ENCODE data around the gene PTCD1.
"Not testable (repeated sequence)": the region's sequence is repeated elsewhere in the genome, so short reads cannot be mapped to it uniquely, and the experiment has no call there.

The PTCD1 gene

GRCh38 chr7:99449326-99449725 is 10.7 kb upstream of the PTCD1 start:
- DNase-seq = no peak

- DNase-seq = no peak
Observed at GRCh38 chr7:99448855-99449254, 10.3 kb upstream of the PTCD1 start.

GRCh38 chr7:99447943-99448342 is 9.3 kb upstream of the PTCD1 start:
- DNase-seq = no peak

DNA sequence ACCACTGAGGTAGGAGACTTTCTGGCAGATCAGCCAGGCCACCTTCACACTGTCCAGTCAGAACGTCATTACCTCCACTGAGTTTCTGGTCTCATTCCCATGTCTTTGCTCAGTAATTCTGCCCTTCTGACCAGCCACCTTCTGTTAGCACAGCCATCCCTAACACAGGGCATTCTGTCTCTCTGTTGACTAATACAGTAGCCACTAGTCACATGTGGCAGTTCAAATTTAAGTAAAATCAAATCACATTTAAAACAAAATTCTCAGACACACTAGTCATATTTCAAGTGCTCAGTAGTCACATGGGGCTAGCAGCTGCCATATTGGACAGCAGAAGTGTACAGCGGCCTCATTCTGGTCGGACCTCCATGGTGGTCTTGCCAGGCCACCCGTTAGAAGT is 7.5 kb upstream of the PTCD1 start:
- no peak for DNase-seq

GRCh38 chr7:99440195-99440594 is 1.6 kb upstream of the PTCD1 start:
- DNase-seq = no peak

- DNase-seq = no peak
Observed at GRCh38 chr7:99437946-99438572, 539 bp downstream of the PTCD1 start.

- no peak for DNase-seq
Observed at GRCh38 chr7:99433158-99433557, 5.4 kb downstream of the PTCD1 start.

DNA sequence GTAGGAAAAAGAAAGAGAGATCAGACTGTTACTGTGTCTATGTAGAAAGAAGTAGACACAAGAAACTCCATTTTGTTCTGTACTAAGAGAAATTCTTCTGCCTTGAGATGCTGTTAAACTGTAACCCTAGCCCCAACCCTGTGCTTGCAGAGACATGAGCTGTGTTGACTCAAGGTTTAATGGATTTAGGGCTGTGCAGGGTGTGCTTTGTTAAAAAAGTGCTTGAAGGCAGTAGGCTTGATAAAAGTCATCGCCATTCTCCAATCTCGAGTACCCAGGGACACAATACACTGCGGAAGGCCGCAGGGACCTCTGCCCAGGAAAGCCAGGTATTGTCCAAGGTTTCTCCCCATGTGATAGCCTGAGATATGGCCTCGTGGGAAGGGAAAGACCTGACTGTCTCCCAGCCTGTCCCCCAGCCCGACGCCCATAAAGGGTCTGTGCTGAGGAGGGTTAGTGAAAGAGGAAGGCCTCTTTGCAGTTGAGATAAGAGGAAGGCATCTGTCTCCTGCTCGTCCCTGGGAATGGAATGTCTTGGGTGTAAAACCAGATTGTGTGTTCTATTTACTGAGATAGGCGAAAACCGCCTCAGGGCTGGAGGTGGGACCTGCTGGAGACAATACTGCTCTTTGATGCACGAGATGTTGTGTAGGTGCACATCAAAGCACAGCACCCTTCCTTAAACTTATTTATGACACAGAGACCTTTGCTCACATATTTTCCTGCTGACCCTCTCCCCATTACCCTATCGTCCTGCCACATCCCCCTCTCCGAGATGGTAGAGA is 6.7 kb downstream of the PTCD1 start:
- not testable (repeated sequence) for DNase-seq

DNA sequence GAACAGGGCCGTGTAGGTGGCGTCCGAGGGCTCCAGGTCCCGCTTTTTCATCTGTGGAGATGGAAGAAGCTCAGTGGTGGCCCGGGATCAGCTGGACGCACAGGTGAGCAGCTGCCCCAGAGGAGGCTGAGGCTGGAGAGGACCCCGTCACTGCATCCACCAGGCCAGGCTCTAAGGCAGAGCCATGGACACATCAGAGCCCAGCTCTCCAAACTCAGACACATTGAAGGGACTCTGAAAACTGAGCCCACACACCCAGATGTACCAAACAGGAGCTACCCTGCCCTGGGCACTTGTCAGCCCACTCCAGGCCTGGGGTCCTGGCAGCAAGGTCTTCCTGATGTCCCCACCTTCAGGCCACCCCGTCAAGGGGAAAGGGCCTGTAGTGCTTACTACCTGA is 8.8 kb downstream of the PTCD1 start:
- DNase-seq = no peak

GRCh38 chr7:99428972-99429566 is 9.5 kb downstream of the PTCD1 start:
- DNase-seq = no peak

GRCh38 chr7:99424932-99425730 is 13.5 kb downstream of the PTCD1 start:
- no peak for DNase-seq

DNA sequence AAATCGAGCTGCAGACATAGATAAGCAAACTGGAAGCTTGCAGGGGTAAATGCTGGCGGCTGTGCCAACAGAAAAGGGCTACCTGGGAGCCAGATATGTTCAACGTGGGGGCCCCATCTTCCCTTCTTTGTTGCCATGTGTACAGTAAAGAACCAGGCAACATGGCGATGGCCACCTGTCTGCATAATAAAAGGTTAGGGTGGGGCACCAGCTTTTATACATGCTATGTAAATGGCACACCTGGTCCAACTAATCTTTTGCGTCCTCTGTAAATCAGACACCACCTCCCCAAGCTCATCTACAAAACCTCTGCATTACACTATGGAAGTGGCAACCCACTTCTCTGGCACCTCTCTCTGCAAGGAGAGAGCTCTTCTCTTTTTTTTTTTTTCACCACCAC is 16.0 kb downstream of the PTCD1 start:
- DNase-seq = peak; percentile 60 to 69

DNA sequence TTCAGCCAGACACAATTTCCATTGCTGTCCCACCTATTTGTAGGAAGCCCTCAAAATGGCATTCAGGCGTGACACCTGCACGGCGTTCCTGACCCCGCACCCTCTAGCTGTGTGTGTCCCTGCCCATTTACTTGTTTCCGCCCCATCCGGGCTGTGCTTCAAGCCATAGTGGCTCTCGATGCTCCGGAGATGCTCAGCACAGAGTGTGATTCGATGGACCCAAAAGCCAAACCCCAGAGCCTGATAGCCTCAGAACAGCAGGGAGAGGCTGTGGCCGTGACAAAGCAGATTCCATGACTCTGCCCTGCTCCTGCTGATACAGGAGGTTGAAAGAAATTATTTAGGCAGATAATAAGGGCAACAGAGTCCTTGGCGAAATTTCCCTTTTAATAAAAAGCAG is 16.4 kb downstream of the PTCD1 start:
- peak in 1 of 2 experiments; percentile 86 for DNase-seq

- no peak for DNase-seq
Observed at GRCh38 chr7:99420986-99421385, 17.6 kb downstream of the PTCD1 start.

- DNase-seq = no peak
Observed at GRCh38 chr7:99420213-99420612, 18.4 kb downstream of the PTCD1 start.

DNA sequence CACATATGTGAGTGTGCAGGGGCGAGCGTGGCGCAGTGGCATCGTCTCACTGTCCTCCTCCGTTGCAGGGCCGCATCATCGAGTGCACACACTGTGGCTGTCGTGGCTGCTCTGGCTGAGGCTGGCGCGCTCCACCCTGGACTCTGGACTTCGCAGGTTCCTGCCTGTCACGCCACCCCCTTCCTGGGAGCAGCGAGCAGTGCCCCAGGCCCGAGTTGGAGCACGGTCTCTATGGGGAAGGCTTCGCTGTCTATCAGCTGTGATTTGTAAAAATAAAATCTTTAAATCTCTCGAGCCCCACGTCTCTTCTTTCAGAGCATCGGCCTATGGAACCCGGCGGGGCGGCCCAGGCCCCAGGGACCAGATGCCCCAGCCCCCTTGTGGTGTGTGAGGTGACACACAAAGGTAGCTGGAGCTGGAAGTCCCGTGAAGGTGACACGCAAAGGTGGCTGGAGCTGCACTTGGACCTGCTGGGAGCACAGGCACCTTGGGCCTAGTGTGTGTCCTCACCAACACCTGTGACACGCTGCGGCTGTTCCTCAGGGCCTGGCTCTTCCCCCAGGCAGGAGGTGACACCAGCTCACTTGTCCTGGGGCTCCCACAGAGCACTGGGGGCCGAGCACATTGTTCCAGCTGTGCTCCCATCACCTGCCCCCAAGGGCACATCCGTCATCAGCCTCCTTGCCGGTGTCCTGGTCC is 19.1 kb downstream of the PTCD1 start:
- no peak for DNase-seq

- DNase-seq = no peak
Observed at GRCh38 chr7:99418260-99418659, 20.3 kb downstream of the PTCD1 start.

DNA sequence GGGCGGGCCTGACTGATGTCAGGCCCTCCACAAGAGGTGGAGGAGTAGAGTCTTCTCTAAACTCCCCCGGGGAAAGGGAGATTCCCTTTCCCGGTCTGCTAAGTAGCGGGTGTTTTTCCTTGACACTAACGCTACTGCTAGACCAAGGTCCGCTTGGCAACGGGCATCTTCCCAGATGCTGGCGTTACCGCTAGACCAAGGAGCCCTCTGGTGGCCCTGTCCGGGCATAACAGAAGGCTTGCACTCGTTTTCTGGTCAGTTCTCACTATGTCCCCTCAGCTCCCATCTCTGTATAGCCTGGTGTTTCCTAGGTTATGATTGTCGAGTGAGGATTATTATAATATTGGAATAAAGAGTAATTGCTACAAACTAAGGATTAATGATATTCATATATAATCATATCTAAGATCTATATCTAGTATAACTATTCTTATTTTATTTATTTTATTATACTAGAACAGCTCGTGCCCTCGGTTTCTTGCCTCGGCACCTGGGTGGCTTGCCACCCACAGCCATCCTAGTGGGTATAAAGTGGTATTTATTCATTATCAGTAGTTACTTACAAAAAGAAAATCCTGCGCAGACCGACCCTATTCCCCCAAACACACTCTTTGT is 23.0 kb downstream of the PTCD1 start:
- DNase-seq = peak in 1 of 2 experiments; percentile 6

GRCh38 chr7:99410635-99411034 is 28.0 kb downstream of the PTCD1 start:
- DNase-seq = no peak

DNA sequence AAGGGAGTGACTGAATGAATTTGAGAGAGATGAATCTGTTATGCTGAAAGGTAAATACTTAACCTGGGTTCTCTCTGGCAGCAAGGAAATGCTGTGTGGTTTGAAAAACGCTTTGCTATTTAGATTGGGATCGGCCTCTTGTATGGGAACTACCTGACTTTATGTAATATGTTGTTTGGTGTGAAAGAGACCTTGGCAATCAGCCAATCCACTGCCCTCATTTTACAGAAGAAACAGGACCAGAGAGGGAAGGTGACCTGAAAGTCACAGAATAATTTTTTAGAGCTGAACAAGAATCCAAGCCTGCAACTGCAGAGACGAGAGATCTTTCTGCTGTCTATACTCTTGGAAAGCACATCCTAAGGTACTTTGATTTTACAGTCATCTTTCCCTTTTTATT is 28.8 kb downstream of the PTCD1 start:
- DNase-seq = no peak

- no peak for DNase-seq
Observed at GRCh38 chr7:99409192-99409572, 29.4 kb downstream of the PTCD1 start.
